Heart left ventricle (tissue), 13 donors: ENCODE data around the gene ACYP1.

Source experiments
- POLR2A ChIP-seq, 2 donors: fragments of 450-650 bp; IDR thresholded peaks; one replicate each; pipeline ENCODE4 v1.6.1; 2017; ENCODE audit warnings: antibody characterized with exemption in 2 of 2, mild to moderate bottlenecking in 2 of 2, moderate library complexity in 2 of 2
- TF ChIP-seq, protein P1 (sequence below), 12 donors: fragments of 200-600 bp; sonication (generic) in 4 of 12; IDR thresholded peaks; one replicate each; pipeline versions ENCODE4 v1.5.0 to v1.8.0; 2018 to 2022; ENCODE audit warnings: antibody characterized with exemption in 12 of 12, mild to moderate bottlenecking in 5 of 12
- donor health status: ischemic (EF 13 %, LVEDD 7.1; RV severe dilation, severe dysfunction).
- donor health status: DM: no; HTN: yes; CAD: no.
- donor health status: DM: no; HTN: no; CAD: no.
- donor health status: ischemic (EF 25% LVEDD 6.9; RV normal size, moderate dysfunction).
- donor health status: ischemic (EF 25% LVEDD 5.7; RV mildly dilated, moderate dysfunction).
- donor health status: ischemic (EF 35%, LVEDD 5.7; RV mildly dilated, moderate dysfunction).
- donor health status: nonischemic (EF 11% LVEDD 7.7; RV severe dilation, severe dysfunction).
- donor health status: DM: yes; HTN: yes; CAD: no.
- donor health status: PGD.
- donor health status: ischemic (EF 29% LVEDD 5.4; RV normal size, mild dysfunction).
- donor health status: nonischemic (EF 23%, LVEDD 6.1; RV moderate dilation, normal function).

DNA sequence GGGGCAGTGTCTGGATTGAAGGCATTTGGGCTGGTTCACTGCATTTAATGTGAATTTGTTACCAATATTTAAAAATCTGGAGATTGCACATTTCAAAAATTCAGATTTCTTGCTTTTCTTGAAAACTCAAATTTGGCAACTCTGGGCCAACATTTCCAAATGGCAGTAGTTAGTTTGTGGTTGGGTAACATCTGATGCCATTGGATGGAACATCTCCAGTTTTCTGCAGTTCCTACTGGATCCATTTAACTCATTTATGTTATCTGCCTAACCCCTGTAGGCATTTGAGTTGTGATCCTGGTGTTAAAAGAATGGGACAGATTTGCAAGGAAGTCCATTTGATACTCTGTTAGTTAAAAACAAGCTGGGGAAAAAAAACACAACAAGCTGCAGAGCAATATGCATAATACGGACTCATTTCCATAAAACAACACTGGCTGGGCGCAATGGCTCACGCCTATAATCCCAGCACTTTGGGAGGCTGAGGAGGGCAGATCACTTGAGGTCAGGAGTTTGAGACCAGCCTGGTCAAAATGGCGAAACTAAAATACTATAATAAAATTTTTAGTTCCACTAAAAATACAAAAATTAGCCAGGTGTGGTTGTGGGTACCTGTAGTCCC, 53.2 kb downstream of the ACYP1 start:
- no peak for TF ChIP-seq POLR2A (IDR thresholded peaks at IDR 0.05)
- TF ChIP-seq, protein P1, sequence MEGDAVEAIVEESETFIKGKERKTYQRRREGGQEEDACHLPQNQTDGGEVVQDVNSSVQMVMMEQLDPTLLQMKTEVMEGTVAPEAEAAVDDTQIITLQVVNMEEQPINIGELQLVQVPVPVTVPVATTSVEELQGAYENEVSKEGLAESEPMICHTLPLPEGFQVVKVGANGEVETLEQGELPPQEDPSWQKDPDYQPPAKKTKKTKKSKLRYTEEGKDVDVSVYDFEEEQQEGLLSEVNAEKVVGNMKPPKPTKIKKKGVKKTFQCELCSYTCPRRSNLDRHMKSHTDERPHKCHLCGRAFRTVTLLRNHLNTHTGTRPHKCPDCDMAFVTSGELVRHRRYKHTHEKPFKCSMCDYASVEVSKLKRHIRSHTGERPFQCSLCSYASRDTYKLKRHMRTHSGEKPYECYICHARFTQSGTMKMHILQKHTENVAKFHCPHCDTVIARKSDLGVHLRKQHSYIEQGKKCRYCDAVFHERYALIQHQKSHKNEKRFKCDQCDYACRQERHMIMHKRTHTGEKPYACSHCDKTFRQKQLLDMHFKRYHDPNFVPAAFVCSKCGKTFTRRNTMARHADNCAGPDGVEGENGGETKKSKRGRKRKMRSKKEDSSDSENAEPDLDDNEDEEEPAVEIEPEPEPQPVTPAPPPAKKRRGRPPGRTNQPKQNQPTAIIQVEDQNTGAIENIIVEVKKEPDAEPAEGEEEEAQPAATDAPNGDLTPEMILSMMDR (IDR thresholded peaks at IDR 0.05) = no peak
